Activated T-cell treated with anti-CD3 and anti-CD28 coated beads, Interleukin-2, amount 50 U/mL, for 4 hours (primary cell): ENCODE data around the gene AHNAK2. TPM values are rescaled to one million over a fixed set of nuclear protein-coding genes. Genes with fewer than 3 reads are reported as not detected.

Experiments used
- ATAC-seq, 2 donors: fragments of 200-7000 bp; cut with Tn5 transposase; one replicate each; pipeline ENCODE4 v1.10.0; 2021
- DNase-seq: peaks from one replicate; pipeline ENCODE4 v3.0.0-alpha.2; 2020
- H3K27me3 Mint-ChIP-seq: one replicate; pipeline ENCODE4 v1.8.0; 2021; ENCODE audit warnings: low read depth, mixed read lengths
- H3K36me3 Mint-ChIP-seq: one replicate; pipeline ENCODE4 v1.8.0; 2022; ENCODE audit warnings: mixed read lengths; ENCODE audit not compliant: insufficient read depth
- H3K4me1 Mint-ChIP-seq: one replicate; pipeline ENCODE4 v1.8.0; 2021; ENCODE audit warnings: low read depth, mixed read lengths
- H3K4me3 Mint-ChIP-seq: one replicate; pipeline ENCODE4 v1.8.0; 2021; ENCODE audit warnings: mild to moderate bottlenecking, moderate library complexity, mixed read lengths
- H3K9me3 Mint-ChIP-seq: one replicate; pipeline ENCODE4 v1.8.0; 2021; ENCODE audit warnings: mixed read lengths
- total RNA-seq, 3 donors: library from RNA; stranded (reverse); gene quantifications; one replicate each; pipeline ENCODE4 v1.2.1, GENCODE V29; 2021

The AHNAK2 gene
- total RNA-seq, 3 donors from 2014 or later, result under 0.01 to 0.08 (median 0.05) TPM

DNA sequence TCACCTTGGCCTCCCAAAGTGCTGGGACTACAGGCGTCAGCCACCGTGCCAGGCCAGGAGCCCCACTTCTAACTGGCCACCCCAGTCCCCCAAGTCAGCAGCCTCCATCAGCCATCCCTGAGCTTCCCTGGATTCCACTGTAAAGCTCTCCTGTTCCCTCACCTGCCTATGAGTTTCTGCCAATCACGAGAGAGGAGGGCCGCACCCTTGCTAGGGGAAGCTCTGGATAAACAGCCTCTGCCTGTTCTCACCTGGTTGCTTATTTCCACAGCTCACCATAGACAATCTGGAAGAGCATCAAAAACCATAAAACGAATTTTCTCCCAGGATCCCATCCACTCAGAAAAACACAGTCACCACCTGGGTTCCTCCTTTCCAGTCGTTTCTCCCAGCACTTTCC is 37.7 kb upstream of the AHNAK2 start:
- no peaks in the 10 kb centered on the region for H3K27me3 Mint-ChIP-seq
- DNase-seq, result no peak
- peak overlapping the region; percentile 55 for H3K4me3 Mint-ChIP-seq

DNA sequence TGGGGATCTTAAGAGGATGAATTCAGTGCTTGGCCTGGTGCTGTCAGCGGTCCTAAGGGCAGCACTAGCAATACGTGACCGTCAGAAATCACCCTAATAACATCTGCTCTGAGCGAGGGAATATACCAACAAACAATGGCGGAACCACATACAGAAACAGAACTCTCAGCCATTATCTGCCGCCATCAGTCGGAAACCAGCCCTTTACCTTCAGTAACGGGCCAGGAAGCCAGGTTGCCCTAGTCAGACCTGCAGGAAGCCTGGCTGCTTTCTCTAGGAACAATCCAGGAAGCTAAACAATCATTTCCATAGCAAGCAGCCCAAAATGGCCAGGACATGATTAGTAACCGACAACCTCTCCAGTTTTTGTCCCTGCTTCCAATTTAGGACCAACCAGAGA is 37.1 kb upstream of the AHNAK2 start:
- H3K9me3 Mint-ChIP-seq, result no peaks in the 10 kb centered on the region
- no peaks in the 10 kb centered on the region for H3K27me3 Mint-ChIP-seq
- ATAC-seq, result peak in 1 of 2 donors; percentile 11
- H3K4me1 Mint-ChIP-seq, result peaks cover 72% of the 10 kb centered on the region
- DNase-seq, result no peak
- H3K36me3 Mint-ChIP-seq, result peaks cover 9% of the 10 kb centered on the region
- peak overlapping the region; percentile 52 for H3K4me3 Mint-ChIP-seq

More for the DNA sequence above, 37.7 kb upstream of the AHNAK2 start:
- Mint-ChIP-seq H3K36me3 (peaks cover 9% of the 10 kb centered on the region), H3K4me1 (peaks cover 73% of the 10 kb centered on the region), H3K9me3 (no peaks in the 10 kb centered on the region)
- no peak for ATAC-seq

DNA sequence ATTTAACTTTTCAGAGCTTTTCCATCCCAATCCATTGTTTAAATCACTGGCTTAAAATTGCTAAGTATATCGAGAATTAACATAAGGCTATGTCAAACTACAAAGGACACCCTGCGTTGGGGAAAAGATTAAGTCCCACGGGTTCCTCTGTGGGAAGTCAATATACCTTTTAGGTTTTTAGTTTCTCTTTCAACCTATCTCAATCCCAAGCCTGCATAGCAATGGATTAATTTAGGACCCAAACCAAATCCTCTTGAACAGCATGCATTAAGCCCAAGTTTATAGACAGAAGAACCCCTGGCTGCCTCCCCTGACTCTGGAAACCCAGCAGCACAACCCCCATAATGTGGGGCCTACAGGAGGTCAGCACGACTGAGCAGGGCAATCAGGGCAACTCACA is 36.5 kb upstream of the AHNAK2 start:
- Mint-ChIP-seq H3K27me3 (no peaks in the 10 kb centered on the region), H3K4me3 (peak overlapping the region; percentile 52), H3K4me1 (peaks cover 68% of the 10 kb centered on the region), H3K9me3 (no peaks in the 10 kb centered on the region), H3K36me3 (peaks cover 13% of the 10 kb centered on the region)
- ATAC-seq (no peak), DNase-seq (no peak)

DNA sequence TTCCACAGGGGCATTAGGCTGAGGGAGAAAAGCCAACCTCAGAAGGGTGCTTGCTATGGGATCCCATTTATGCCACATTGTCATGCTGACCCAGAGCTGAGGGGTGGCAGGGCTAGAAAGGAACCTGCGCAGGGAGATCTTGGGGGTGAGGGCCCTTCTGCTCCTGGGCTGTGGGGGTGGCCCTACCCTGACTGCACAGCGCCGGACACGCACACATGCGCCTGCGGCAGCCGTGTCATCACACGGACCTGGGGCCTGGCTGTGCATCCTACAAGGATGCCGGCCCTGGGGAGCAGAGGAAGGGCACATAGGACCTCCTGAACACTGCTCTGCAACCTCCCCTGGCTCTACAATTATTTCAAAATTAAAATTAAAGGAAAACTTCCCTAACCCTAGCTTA is 35.9 kb upstream of the AHNAK2 start:
- Mint-ChIP-seq H3K27me3 (no peaks in the 10 kb centered on the region), H3K4me3 (no peak overlapping the region), H3K9me3 (no peaks in the 10 kb centered on the region), H3K4me1 (peaks cover 62% of the 10 kb centered on the region), H3K36me3 (peaks cover 13% of the 10 kb centered on the region)
- ATAC-seq (no peak), DNase-seq (no peak)

DNA sequence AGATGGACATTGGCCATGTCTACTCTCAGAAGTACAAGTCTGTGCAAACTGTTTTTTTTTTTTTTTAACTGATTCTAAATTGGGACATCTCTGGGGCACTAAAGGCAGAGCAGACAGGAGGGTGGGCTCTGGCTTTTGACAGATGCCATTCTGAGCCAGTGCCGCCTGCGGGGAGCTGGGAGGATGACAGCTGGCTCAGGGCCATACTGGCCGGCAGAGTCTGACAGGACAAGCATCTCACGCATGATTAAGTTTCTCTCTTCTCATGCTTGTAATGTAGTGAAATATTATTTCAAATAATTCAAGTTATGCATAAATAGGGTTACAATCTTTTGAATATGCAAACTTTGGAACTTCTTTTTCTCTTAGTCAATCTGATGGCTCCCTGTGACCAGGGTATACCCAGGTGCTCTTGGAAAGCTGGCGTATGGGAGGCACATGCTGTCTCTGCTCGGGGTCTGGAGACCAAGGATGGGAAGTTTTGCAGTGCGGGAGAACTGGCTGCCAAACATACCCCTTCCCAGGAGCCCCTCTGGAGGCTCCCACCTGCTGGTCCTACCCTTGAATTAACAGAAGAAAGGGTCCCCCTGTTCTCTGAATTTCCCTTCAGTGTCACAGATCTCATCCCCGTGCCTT is 35.1 kb upstream of the AHNAK2 start:
- Mint-ChIP-seq H3K27me3 (no peaks in the 10 kb centered on the region), H3K4me1 (peaks cover 54% of the 10 kb centered on the region), H3K4me3 (no peak overlapping the region), H3K9me3 (no peaks in the 10 kb centered on the region), H3K36me3 (peaks cover 13% of the 10 kb centered on the region)
- DNase-seq (no peak), ATAC-seq (no peak)

DNA sequence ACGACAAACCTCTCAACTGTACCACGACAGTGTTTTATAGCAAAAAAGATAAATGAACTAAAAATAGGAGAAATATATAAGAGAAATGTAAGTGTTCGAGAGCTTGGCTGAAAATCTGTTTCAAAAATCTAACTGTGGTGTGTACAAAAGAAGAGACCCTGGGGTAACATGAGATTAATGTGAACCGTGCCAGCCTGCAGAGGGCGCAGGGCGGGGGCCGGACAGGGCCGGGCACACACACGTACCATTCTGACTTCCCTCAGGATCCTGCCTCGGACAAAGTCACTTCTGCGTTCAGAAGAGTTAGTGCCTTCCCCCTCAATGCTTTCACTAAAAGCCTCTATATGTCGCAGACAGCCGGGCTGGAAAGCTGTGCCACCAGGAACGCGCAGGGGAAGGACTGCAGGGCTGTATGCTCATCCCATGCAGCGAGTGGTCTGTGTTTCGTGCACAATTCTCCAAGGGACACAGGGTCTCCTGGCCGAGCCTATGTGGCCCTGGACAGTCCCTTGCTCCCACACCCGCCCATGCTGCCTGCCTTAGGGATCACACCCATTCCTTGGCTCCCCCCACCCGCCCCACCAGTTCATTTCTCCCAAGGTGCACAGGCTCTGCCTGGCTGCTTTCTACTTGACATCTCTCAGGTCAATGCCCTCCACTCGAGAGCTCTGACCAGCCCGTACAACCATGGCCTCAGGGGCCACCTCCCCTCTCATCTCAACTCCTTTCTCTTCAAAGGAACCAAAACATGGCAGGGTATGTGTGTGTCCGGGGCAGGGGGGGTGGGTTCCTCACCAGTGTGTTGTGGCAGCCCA is 34.2 kb upstream of the AHNAK2 start:
- Mint-ChIP-seq H3K9me3 (no peaks in the 10 kb centered on the region), H3K4me3 (no peak overlapping the region), H3K27me3 (no peaks in the 10 kb centered on the region), H3K36me3 (peaks cover 11% of the 10 kb centered on the region), H3K4me1 (peaks cover 48% of the 10 kb centered on the region)
- DNase-seq (no peak), ATAC-seq (no peak)

DNA sequence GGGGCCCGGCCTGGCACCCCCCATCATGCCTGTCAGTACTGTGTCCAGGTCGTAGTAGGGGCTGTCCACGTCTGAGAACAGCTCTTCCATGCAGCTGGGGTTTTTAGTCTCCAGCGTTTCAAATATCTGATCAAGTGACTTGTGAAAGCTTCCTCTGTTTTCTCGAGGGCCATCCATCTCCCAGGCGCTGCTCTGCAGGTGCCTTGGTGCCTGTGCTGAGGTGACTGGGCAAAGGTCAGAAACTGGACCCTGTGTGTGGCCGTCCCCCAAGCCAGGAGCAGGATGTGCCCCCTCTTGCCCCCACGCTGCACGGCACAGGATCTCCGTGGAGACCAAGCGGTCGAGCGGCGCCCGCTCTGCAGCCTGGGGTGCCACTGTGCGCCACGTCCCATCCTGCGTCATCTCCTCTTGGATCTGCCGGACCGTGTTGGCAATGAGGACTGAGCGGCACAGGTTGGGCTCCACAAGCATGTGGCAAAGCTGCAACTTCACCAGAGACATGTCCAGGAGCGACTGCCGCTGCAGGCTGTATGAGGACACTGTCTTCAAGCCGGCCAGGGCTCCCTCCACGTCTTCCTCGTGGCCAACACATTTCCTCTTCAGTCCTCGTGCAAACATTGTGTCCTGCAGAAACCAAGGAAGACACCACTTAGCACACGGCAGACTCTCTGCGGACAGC is 33.3 kb upstream of the AHNAK2 start:
- no peak for DNase-seq
- Mint-ChIP-seq H3K4me1 (peaks cover 40% of the 10 kb centered on the region), H3K36me3 (peaks cover 9% of the 10 kb centered on the region), H3K9me3 (no peaks in the 10 kb centered on the region), H3K27me3 (no peaks in the 10 kb centered on the region), H3K4me3 (no peak overlapping the region)
- ATAC-seq, result no peak

DNA sequence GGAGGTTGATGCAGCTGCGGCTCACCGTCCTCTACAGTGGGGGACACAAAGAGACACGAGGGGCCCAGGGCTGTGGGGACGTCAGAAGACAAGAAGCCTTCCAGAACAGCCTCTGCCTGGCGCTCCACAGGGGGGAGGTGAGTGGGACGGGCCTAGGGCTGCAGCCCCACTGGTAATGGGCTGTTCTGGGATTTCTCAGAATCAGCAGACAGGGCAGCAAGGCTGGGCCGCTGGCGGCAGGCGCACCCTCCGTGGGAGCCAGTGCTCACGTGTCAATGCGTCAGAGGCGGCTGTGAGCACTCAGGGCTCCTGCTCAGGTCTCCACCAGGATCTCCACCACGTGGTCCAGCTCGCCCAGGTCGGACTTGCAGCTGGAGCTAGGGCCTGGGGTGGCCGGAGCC is 32.7 kb upstream of the AHNAK2 start:
- Mint-ChIP-seq H3K27me3 (no peaks in the 10 kb centered on the region), H3K4me1 (peaks cover 34% of the 10 kb centered on the region), H3K4me3 (no peak overlapping the region), H3K36me3 (peaks cover 5% of the 10 kb centered on the region), H3K9me3 (no peaks in the 10 kb centered on the region)
- ATAC-seq (no peak), DNase-seq (no peak)

DNA sequence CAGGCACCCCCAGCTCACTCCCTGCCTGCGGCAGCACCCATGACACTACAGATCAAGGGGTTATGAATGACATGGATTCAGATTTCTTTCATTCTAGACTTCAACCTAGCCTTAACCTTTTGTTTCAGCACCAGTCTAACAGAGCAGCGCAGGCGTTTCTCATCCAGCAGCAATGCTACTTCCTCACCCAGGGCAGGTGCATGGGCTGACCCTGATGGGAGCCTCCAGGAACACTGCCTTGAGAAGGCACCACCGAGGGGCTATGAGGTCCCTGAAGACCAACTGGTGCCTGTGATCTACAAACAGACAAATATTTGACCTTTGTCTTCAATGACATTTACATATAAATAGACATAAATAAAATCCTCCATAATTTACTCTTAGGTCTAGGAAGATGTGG is 31.9 kb upstream of the AHNAK2 start:
- ATAC-seq (no peak), DNase-seq (no peak)
- Mint-ChIP-seq H3K9me3 (no peaks in the 10 kb centered on the region), H3K4me1 (peaks cover 26% of the 10 kb centered on the region), H3K4me3 (no peak overlapping the region), H3K27me3 (no peaks in the 10 kb centered on the region), H3K36me3 (peaks cover 4% of the 10 kb centered on the region)

DNA sequence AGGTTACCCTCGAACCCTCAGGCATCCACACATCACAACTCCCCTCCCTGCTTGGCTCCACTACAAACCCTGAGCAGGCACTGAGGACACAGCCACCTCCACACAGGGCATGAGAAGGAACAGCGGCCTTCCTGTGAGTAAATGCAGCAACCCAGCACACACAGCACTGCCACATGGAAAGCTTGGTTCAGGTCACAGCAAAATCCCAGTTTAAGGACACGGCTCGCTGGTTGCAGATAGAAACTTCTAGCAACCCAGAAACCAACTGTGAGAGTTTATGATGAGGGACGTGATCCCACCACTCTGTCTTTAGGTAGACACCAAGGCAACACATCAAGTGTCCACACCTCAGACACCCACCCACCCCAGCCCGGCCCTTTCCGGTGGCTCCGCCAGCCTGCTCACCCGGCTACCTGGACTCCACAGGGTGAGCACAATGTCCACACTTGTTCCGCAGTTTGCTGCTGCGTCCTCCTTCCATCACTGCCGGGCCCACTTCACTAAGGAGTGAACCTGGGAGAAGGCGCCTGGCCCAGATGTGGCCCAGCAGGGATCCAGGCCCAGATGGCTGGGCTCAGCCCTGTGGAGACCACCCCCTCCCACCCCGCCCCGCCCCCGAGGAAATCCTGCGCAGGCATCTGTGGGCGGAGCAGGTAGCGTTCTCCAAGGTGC is 29.6 kb upstream of the AHNAK2 start:
- Mint-ChIP-seq H3K27me3 (no peaks in the 10 kb centered on the region), H3K36me3 (peaks cover 4% of the 10 kb centered on the region), H3K4me1 (peaks cover 4% of the 10 kb centered on the region), H3K4me3 (no peak overlapping the region), H3K9me3 (no peaks in the 10 kb centered on the region)
- DNase-seq, result no peak
- ATAC-seq, result no peak

DNA sequence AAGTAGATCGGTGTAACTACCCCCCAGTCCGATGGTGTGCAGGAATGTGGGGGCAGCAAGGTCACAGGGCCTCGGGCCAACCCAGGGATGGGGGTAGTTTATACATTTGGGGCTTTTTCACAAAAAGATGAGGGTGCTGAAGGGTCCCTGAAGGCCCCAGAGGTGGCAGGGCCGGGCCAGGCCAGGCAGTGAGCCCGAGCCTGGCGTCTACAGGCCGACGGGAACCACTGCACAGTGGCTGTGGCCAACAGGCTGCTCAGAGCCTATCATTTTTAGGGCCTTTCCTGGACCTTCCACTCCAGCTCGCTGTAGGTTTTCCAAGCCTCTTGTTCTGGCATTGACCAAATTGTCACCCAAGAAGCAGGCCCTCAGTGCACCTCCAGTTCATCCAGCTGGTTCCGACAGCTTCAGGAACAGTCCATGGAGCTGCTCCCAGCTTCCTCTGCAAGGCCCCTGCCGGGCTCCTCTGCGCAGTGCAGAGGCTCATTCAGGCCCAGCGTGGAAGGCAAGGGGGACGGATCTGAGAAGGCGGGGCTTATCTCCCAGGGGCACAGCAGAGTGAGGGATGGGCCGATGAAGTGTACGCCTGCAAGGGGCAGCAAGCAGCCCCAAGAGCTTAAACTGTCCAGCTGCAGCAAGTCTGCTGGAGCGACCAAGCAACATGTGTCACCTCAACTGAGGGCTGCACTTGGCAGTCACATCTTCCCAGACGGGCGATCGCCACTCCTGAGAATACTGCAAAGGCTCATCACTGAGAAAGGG is 28.8 kb upstream of the AHNAK2 start:
- no peaks in the 10 kb centered on the region for H3K27me3 Mint-ChIP-seq
- no peak overlapping the region for H3K4me3 Mint-ChIP-seq
- ATAC-seq (no peak), DNase-seq (no peak)
- H3K4me1 Mint-ChIP-seq, result no peaks in the 10 kb centered on the region
- peaks cover 4% of the 10 kb centered on the region for H3K36me3 Mint-ChIP-seq
- no peaks in the 10 kb centered on the region for H3K9me3 Mint-ChIP-seq

DNA sequence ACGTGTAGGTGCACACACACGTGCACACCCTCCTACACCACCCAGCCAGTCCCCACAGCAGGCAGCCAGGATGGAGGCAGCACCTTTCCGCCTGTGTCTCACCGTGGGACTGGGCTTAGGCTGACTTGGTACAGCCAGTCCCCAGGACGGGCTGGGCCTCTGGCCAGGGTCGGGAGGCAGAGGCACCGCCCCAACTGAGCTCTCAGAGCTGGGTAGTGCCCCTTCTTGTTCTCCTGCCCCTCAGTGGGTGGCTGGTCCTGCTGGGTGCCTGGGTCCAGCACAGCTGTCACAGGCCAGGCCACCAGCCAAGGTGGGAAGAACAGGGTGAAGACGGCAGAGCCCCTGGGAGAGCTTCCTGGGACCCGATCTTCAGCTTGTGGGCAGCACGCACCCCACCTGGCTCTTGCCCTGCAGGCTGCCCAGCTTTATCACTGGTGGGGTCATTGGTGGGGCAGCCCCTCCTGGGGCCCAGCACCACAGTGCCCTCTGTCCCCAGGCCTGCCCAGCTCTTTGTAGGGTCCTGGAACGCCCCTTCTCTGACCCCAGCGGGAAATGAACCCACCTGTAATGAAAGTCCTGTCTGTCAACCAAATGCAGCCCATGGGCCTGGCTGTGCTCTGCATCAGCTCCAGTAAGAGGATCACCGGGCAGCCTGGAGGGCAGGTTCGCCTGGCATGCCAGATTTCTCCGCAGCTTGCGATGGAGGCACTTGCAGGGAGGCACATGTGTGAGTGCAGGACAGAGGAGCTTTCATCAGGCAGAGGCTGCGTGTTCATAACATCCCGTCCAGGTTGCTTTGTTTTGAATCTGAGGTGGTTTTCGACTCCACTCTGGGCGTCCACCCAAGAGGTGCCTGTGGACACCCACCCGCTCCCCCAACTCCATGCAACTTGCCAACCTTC is 28.0 kb upstream of the AHNAK2 start:
- H3K4me3 Mint-ChIP-seq, result no peak overlapping the region
- DNase-seq, result no peak
- no peaks in the 10 kb centered on the region for H3K4me1 Mint-ChIP-seq
- peak in 1 of 2 donors; percentile 13 for ATAC-seq
- no peaks in the 10 kb centered on the region for H3K9me3 Mint-ChIP-seq
- no peaks in the 10 kb centered on the region for H3K27me3 Mint-ChIP-seq
- H3K36me3 Mint-ChIP-seq, result peaks cover 4% of the 10 kb centered on the region

DNA sequence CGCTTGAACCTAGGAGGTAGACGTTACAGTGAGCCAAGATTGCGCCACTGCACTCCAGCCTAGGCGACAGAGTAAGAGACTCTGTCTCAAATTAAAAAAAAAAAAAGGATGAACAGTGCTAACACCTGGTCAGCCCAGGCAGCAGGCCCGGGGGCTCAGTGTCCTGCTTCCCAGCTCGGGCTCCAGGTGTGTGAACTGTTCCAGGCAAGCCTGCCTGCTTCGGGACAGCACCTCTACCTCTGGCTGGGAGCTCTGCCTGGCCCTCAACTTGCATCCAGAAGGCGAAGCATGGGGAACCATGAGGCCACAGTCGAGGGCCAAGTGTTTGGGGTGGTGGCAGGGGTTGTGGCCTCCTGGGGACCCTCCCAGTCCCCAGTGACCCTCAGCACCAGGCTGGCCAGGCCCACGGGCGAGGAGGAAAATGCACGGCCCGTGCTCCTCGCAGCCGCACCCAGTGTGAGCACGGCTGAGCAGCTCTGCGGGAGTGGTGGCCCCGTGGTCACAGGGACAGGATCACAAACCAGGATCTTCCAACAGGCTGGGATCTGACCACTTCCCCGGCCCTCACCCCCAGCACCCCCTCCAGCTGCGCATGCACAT is 27.3 kb upstream of the AHNAK2 start:
- DNase-seq (no peak), ATAC-seq (peak; percentile 29 to 30)
- no peak overlapping the region for H3K4me3 Mint-ChIP-seq
- no peaks in the 10 kb centered on the region for H3K4me1 Mint-ChIP-seq
- H3K36me3 Mint-ChIP-seq, result peaks cover 4% of the 10 kb centered on the region
- H3K27me3 Mint-ChIP-seq, result no peaks in the 10 kb centered on the region
- no peaks in the 10 kb centered on the region for H3K9me3 Mint-ChIP-seq
